Measurements from ENCODE around the gene OBSL1.

The OBSL1 gene

DNA sequence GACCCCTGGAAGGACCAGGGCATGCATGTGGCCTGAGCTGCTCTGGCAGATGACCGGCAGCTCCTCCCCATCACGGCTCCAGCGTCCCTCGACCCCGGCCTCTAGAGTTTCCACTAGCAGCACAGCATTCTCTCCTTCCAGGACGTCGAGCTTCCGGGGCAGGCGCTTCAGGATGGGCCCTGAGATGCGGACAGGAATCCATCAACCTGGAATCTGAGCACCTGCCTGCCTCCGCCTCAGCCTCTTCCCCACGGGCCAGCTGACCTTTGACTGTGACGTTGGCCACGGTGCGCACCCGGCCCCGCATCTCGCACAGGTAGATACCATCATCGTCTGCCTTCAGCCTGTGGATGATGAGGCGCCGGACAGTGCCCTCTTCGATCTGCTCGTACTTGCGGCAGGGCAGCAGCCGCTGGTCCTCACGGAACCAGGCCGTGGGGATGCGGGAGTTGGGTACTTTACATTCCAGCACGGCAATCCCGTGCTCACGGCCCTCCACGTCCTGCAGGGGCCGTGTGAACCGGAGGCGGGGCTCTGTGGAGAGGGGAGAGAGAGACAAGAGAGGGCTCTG lies 3.5 kb downstream of the OBSL1 start:
- no peak for DNase-seq (ENCODE audit: low read depth)
- TF ChIP-seq, protein P1, sequence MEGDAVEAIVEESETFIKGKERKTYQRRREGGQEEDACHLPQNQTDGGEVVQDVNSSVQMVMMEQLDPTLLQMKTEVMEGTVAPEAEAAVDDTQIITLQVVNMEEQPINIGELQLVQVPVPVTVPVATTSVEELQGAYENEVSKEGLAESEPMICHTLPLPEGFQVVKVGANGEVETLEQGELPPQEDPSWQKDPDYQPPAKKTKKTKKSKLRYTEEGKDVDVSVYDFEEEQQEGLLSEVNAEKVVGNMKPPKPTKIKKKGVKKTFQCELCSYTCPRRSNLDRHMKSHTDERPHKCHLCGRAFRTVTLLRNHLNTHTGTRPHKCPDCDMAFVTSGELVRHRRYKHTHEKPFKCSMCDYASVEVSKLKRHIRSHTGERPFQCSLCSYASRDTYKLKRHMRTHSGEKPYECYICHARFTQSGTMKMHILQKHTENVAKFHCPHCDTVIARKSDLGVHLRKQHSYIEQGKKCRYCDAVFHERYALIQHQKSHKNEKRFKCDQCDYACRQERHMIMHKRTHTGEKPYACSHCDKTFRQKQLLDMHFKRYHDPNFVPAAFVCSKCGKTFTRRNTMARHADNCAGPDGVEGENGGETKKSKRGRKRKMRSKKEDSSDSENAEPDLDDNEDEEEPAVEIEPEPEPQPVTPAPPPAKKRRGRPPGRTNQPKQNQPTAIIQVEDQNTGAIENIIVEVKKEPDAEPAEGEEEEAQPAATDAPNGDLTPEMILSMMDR (IDR thresholded peaks at IDR 0.05; ENCODE audit: low read depth, low read length, missing control alignments) = no peak
- in situ Hi-C loops (cut with HindIII; ENCODE audit: low sequenced_read_pairs) = no loop called here
- H3K4me3 ChIP-seq (ENCODE audit: low read depth, low read length) = no peak overlapping the region

DNA sequence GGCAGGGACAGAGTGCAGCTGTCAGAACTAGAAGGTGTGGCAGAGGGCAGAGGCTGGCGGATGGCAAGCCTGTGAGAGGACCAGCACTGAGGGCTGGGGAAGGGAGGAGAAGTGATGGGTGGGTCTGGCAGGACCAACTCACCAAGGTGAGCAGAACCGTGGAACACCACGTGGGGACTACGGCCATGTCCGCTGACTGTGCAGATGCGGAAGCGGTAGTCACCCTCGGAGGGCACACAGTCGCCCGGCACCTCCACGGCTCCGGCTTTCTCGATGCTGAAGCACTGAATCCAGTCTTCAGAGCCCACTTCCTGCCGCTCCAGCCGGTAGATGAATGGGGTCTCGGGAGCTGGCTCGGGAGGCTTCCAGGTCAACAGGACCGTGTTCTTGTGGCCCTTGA lies 4.2 kb downstream of the OBSL1 start:
- in situ Hi-C loops (cut with HindIII; ENCODE audit: low sequenced_read_pairs) = no loop called here
- no peak for DNase-seq (ENCODE audit: low read depth)
- H3K4me3 ChIP-seq (ENCODE audit: low read depth, low read length) = no peak overlapping the region
- TF ChIP-seq, protein P1 (IDR thresholded peaks at IDR 0.05; ENCODE audit: low read depth, low read length, missing control alignments) = no peak

DNA sequence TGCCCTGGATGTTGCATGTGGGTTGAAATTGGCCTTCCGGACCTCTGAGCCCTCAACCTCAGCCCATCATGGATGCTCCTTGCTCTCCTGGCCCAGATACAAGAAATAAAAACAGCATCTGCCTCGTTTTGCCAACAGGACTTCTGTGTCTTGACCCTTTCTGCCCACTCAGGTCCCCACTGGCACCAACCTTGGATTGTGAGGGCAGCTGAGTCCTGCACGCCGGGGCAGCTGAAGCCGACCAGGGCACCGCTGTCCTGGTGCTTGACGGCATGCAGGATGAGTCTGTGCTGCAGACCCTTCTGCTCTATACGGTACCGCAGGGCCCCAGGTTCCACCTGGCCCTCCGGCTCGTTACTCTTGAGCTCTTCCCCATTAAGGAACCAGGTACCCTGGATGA lies 4.7 kb downstream of the OBSL1 start:
- DNase-seq (ENCODE audit: low read depth) = no peak
- TF ChIP-seq, protein P1 (IDR thresholded peaks at IDR 0.05; ENCODE audit: low read depth, low read length, missing control alignments) = no peak
- in situ Hi-C loops (cut with HindIII; ENCODE audit: low sequenced_read_pairs) = no loop called here
- H3K4me3 ChIP-seq (ENCODE audit: low read depth, low read length) = no peak overlapping the region

DNA sequence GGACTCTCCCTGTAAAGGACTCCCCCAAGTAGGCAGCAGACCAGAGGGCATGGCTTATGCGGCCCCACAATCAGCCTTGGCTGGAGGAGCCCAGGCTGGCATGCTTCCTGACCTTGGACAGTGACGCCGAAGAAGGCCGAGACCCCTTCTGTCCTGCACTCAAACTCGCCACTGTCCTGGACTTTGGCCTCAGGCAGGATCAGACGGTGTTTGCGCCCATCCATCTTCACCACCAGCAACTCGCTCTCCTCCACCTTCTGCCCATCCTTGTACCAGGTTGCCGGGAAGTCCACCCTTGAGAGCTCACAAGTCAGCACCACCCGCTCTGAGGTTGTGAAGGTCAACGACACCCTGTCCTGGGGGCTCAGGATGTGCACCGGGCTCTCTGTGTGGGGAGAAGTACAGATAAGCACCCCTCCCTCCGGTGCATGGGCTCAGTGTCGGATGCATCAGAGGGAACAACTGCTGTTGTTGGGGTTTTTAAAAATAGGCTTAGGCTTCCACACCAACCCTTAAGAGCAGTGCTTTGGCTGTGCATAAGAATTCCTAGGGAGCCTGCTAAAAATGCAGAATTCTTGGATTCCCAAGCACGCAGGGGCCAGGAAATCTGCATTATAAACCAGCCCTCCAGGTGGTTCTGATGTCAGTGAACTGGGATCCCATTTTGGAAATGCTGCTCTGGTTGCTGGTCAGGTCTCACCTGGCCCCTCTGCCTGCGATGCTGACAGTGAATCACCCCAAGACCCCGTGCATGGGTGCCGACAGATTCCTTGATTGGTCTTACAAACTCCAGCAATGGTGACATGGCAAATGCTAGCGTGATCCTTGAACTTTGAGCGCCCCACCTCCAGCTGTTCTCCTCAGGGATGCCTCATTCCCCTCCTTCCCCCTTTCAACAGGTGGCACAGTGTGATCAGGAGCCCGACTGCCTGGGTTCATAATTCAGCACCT lies 5.9 kb downstream of the OBSL1 start:
- TF ChIP-seq, protein P1 (IDR thresholded peaks at IDR 0.05; ENCODE audit: low read depth, low read length, missing control alignments) = no peak
- no peak overlapping the region for H3K4me3 ChIP-seq (ENCODE audit: low read depth, low read length)
- in situ Hi-C loops (cut with HindIII; ENCODE audit: low sequenced_read_pairs) = no loop called here
- DNase-seq (ENCODE audit: low read depth) = no peak

DNA sequence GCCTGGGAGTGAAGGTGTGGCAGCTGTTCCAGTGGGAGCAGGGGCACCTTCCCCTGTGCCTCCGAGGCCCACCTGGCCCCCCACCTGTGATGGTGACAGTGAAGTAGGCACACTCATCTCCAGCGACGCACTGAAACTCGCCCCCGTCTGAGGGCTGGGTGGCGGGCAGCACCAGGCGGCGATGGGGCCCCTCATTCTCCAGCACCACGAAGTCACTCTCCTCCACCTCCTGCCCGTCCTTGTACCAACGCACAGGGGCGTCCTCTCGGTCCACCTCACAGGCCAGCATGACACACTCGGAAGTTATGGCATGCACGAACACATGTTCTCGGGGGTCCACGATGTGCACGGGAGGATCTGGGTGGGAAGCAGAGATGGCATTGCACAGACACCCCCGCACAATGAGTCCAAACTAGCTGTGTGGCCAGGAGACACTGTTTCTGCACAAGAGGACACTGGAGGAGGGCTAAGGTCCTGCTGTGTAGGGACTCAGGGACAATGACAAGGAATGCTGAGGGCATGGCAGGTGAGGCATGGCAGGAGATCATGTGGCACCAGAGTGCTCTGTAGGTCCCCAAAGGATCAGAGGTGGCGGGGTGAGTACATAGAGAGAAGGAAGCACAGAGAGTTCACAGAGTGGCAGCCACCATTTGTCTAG lies 7.9 kb downstream of the OBSL1 start:
- no peak overlapping the region for H3K4me3 ChIP-seq (ENCODE audit: low read depth, low read length)
- no peak for DNase-seq (ENCODE audit: low read depth)
- in situ Hi-C loops (cut with HindIII; ENCODE audit: low sequenced_read_pairs) = no loop called here
- TF ChIP-seq, protein P1 (IDR thresholded peaks at IDR 0.05; ENCODE audit: low read depth, low read length, missing control alignments) = no peak
